Activated CD4-positive, alpha-beta T cell treated with anti-CD3 and anti-CD28 coated beads for 4 hours (primary cell): ENCODE measurements around the gene PIN1.

Source experiments
- DNase-seq, 2 donors: peaks; one replicate each; pipeline ENCODE4 v3.0.0-alpha.2; 2020

The PIN1 gene

DNA sequence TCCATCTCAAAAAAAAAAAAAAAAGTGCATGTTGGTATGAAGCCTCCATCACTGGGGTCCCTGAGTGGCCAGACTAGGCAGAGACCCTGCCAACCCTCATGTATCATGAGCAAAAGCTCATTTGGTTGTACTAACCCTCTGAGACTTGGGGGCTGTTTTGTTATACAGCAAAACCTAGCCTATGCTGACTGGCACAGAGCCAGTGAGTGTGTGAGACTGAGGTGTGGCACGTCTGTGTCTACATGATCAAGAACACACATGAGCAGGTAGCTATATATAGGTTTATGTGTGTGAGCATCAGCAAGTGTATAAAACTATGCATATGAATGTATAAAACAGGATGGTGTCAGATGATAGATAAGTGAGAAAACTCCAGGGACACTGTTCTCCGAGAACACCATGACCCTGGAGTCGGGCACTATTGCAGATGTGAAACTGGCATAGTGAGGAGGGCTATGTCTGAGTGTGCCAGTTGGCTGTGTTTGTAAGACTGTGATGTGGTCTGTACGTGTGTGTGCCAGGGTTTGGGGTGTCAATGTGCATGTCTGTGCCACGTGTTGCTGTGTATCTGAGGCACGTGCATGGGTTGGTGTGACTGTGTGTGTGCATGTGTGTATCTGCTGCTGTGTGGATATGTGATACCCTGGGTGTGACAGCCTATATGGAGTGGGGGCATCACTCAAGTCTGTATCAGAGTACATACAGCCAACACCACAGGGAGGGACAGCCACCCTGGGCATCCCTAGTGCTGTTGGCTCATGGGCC lies 56.7 kb downstream of the PIN1 start:
- no peak for DNase-seq
